Ectodermal cell (in vitro differentiated cells): ENCODE results near the gene CCT3.

ENCODE experiments used
- H3K27ac ChIP-seq: 2 replicates; pipeline ENCODE4 v1.7.0; 2013; ENCODE audit warnings: mild to moderate bottlenecking, low read depth, low read length; ENCODE audit not compliant: insufficient read depth, poor library complexity, severe bottlenecking
- H3K27me3 ChIP-seq: 2 replicates; pipeline ENCODE4 v1.7.0; 2013; ENCODE audit warnings: mild to moderate bottlenecking, low read length; ENCODE audit not compliant: insufficient read depth, control insufficient read depth, poor library complexity, severe bottlenecking
- H3K36me3 ChIP-seq: one replicate; pipeline ENCODE4 v1.7.0; 2013; ENCODE audit warnings: low read length; ENCODE audit not compliant: control insufficient read depth, insufficient read depth
- H3K4me1 ChIP-seq: one replicate; pipeline ENCODE4 v1.7.0; 2013; ENCODE audit warnings: low read length; ENCODE audit not compliant: control insufficient read depth, insufficient read depth
- H3K4me3 ChIP-seq: 2 replicates; pipeline ENCODE4 v1.7.0; 2013; ENCODE audit warnings: low read depth, low read length, control low read depth; ENCODE audit not compliant: insufficient read depth
- H3K9me3 ChIP-seq: 2 replicates; pipeline ENCODE4 v1.7.0; 2013; ENCODE audit warnings: mild to moderate bottlenecking, low read length, moderate library complexity; ENCODE audit not compliant: control insufficient read depth
- WGBS, 2 experiments: methylation state at CpG; one replicate each; pipeline ENCODE4 v1.1.7; 2013; ENCODE audit warnings: missing lambda C conversion rate in 2 of 2; 5-methylcytosine and 5-hydroxymethylcytosine counted together

Gene CCT3

DNA sequence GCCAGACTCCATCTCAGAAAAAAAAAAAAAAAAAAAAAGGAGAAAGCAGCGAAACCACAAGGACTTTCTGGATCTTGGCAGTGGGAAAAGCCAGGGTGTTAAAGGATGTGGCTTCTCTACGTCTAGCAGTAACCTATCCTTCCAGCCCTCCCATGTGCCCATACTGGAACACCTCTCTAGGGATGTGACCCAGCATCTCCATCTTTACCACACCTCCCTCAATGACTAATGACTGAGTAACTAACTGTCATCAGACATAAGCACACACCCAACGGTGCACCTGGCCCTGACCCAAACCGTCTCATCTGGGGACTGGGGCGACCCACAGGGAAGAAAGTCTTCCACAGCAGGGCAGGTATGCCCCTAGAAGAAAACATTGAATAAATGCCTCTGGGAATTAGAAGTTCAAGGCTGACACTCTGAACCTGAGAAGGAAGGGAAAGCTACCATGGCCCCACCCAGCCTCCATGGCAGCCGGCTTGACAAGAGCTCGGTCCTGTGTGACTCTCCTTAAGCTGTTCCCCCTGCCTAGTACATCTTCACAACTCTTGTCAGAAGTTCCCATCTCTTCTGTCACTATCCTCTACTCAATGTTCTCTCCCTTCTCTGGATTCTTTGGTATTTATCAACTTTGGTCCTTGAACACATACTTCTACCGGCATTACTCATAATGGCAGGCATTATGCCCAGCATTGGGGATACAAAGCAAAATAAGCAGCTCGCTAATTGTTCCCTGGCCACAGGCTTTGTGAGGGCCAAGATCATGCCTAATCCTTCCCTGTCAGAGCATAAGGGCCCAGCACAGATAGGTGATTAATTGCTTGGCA is 75.4 kb downstream of the CCT3 start:
- 92 to 95% methylated on average over 9 of the region's 9 CpGs for WGBS, 2 experiments
- no peaks in the 10 kb centered on the region for H3K27me3 ChIP-seq
- no peak overlapping the region for H3K27ac ChIP-seq
- no peaks in the 10 kb centered on the region for H3K9me3 ChIP-seq
- H3K4me3 ChIP-seq: no peak overlapping the region
- H3K4me1 ChIP-seq: no peaks in the 10 kb centered on the region
- peaks cover 71% of the 10 kb centered on the region for H3K36me3 ChIP-seq

DNA sequence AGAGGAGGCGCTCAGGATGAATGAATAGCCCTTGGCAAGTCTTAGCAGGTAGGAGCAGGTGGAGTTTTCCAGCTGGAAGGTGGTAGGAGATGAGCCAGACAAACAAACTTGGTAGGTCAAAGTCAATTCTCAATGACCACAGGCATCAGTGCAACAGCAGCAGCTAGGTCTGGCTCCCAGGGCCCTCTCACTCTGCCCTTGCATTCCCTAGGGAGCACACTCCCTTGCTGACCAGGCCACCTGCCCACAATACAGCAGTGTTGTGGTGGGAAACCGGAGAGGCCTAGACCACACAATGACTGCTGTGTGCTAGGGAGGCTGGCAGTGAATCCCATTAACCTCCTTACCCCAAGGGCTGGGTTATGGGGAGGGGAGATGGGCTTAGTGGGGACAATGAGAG is 77.2 kb downstream of the CCT3 start:
- H3K4me1 ChIP-seq: no peaks in the 10 kb centered on the region
- no peak overlapping the region for H3K4me3 ChIP-seq
- no peak overlapping the region for H3K27ac ChIP-seq
- 93 to 98% methylated on average over 2 of the region's 2 CpGs for WGBS, 2 experiments
- no peaks in the 10 kb centered on the region for H3K9me3 ChIP-seq
- no peaks in the 10 kb centered on the region for H3K27me3 ChIP-seq
- H3K36me3 ChIP-seq: peaks cover 63% of the 10 kb centered on the region

GRCh38 chr1:156259805-156260204 is 78.3 kb downstream of the CCT3 start:
- peaks cover 57% of the 10 kb centered on the region for H3K36me3 ChIP-seq
- WGBS, 2 experiments: 93 to 98% methylated on average over 3 of the region's 3 CpGs
- H3K4me3 ChIP-seq: no peak overlapping the region
- H3K9me3 ChIP-seq: no peaks in the 10 kb centered on the region
- no peak overlapping the region for H3K27ac ChIP-seq
- no peaks in the 10 kb centered on the region for H3K4me1 ChIP-seq
- H3K27me3 ChIP-seq: no peaks in the 10 kb centered on the region
